Measurements from ENCODE around the gene SAP30L.

Gene SAP30L

GRCh38 chr5:154421868-154422267 is 23.9 kb upstream of the SAP30L start:
- DNase-seq (ENCODE audit: low read depth): no peak

- no peak for DNase-seq (ENCODE audit: low read depth)
Observed at GRCh38 chr5:154422298-154422697, 23.5 kb upstream of the SAP30L start.

DNA sequence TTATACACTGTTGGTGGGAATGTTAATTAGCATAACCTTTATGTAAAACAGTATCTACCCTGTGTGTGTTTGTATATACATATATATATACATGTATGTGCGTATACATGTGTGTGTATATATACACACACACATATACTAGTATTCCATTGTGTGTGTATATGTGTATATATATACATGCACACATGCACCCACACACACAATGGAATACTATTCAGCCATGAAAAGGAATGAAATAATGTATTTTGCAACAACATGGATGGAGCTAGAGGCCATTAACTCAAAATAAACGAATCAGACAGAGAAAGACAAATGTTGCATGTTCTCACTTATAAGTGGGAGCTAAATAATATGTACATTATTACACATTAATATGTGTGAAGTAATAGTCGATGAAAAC is 17.6 kb upstream of the SAP30L start:
- no peak for DNase-seq (ENCODE audit: low read depth)

GRCh38 chr5:154429341-154429740 is 16.5 kb upstream of the SAP30L start:
- DNase-seq (ENCODE audit: low read depth): no peak

DNA sequence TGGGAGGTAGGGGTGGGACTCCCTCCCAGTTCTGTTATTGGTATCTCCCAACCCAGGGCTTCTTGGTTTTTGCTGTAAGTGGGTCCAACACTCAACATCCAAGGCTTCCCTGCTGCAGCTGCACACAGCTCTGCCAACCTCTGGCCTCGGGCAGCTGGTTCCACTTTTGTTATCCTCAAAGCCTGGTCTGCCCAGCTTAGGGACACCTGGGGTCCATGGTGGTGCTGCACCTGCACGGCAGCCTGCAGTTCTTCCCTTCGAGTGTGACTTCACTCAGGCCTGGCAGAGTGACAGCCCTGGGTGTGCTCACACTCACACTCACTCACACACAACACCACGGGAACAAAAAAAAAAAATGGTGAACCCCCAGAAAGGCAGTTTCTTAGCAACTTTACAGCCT is 15.3 kb upstream of the SAP30L start:
- DNase-seq (ENCODE audit: low read depth): no peak

DNA sequence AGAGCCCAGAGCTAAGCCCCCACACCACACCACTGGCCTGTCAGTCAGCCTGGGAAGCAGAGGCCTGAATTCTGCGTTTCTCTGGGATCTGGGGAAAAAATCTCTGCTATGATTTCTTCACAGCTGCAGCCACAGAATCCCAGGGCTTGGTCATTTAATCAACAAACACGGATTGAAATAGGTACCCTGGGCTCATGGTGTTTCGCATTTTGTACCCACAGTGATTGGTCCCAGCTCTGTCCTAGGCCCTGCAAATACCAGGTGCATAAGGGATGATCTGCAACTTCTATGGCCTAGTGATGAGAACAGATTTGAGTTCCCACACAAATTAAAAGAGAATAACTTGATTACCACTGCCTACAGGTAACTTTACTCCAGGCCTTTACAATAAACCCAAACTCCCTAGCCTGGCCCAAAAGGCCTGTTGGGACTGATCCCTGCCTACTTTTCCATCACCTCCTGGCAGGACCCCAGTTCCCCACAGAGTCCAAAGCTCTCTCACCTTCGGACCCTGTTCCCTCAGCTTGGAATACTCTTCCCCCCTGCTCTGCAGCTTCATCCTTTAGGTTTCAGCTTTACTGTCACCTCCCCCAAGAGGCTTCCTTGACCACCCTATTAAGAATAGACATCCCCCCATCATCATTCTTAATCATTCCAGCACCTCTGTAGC is 14.7 kb upstream of the SAP30L start:
- no peak for DNase-seq (ENCODE audit: low read depth)

DNA sequence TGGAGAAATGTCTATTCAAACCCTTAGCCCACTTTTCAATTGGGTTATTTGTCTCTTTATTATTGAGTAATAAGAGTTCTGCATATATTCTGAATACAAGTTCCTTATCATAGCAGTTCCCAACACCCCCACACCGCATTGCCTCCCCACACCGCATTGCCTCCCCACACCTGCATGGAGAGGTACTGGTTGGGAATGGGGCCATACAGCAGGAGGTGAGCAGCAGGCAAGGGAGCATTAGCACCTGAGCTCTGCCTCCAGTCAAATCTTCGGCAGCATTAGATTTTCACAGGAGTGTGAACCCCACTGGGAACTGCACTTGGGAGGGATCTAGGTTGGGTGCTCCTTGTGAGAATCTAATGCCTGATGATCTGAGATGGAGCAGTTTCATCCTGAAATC is 10.6 kb upstream of the SAP30L start:
- no peak for DNase-seq (ENCODE audit: low read depth)

GRCh38 chr5:154437281-154437965 is 8.4 kb upstream of the SAP30L start:
- no peak for DNase-seq (ENCODE audit: low read depth)

GRCh38 chr5:154440540-154440939 is 5.3 kb upstream of the SAP30L start:
- DNase-seq (ENCODE audit: low read depth): no peak

DNA sequence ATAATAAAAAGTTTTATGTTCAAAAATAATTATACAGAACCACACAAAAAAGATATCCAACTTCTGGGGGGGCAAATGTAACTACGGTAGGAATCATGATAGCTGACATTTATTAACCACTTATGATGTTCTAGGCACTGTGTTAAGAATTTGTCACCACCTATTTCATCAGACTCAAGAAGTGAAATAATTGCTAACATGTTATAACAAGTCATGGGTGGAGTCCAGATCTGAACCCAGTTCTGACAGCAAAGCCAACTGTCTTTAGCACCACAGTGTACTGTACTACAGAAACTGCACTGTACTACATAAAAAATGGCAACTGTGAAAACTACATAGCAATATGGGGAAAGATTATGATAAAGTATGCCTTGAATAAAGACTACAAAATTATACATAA is 3.0 kb upstream of the SAP30L start:
- no peak for DNase-seq (ENCODE audit: low read depth)

GRCh38 chr5:154444556-154445421 is 1.0 kb upstream of the SAP30L start:
- peak; percentile 1 for DNase-seq (ENCODE audit: low read depth)

DNA sequence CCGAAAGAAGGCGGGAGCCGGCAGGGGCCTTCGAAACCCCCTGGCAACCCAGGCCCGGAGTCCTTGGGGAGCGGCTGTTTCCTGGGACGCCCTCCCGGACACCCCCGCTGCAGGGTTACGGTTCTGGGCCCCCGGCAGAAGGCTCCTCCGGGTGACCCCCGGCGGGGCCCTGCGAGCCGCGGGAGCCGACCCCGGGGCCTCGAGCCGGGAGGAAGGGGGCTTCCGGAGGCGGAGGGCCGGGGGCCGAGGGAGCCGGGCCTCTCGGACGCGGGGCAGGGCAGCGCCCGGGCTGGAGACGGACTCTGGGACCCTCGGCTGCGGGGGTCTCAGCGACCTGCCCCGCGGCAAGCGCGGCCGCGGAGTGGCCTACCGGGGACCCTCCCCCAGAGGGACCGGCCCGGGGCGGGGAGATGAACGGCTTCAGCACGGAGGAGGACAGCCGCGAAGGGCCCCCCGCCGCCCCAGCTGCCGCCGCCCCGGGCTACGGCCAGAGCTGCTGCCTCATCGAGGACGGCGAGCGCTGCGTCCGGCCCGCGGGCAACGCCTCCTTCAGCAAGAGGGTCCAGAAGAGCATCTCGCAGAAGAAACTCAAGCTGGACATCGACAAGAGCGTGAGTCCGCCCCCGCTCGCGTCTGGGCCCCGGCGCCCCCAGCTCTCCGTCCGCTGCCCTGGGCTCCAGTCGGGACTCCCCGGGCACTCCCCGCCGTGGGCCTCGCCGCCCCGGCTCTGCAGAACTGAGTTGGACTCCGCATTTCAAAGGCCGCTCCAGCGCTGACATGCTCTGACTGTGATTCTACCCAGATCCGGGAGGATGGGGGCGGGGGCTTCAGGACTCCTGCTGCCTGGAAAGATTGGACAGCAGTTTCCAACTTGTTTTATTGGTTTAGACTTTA is 645 bp downstream of the SAP30L start:
- DNase-seq (ENCODE audit: low read depth): peak; percentile 8

GRCh38 chr5:154447089-154447725 is 1.4 kb downstream of the SAP30L start:
- DNase-seq (ENCODE audit: low read depth): no peak

DNA sequence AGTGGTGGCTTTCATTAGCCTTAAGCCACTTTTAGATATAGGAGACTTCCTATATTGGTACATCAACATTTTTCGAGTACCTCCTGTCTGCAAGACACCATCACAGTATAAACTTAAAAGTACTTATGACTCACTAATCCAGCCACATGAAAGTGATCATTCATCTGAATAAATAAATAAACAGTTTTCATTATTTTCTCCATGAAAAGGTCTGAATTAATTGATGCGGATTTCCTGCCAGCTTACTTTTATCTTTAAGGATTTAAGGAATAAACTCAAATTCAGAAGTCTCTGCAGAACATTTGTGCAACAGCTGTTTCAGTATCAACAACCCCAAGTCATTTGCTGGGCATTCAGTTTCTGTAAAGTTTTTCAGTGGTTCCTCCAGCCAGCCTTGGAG is 4.0 kb downstream of the SAP30L start:
- no peak for DNase-seq (ENCODE audit: low read depth)

DNA sequence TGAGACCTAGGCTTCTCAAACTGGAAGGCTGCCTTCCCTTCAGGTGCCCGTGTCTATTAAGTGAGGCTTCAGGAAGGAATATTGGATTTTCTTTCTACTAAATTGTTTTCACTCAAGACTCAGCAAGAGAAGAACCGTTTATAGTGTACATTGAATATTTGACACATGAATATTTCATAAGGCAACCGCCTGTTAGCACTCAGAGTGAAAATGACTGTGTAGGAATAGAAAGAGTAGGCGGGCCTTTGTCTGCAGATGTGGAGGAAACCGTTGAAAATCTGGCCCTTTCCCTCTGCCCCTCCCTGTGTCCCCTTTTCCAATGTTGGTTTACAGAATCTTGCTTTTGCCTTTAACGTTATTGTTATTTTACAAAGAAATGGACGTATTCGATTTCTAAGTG is 6.2 kb downstream of the SAP30L start:
- no peak for DNase-seq (ENCODE audit: low read depth)

DNA sequence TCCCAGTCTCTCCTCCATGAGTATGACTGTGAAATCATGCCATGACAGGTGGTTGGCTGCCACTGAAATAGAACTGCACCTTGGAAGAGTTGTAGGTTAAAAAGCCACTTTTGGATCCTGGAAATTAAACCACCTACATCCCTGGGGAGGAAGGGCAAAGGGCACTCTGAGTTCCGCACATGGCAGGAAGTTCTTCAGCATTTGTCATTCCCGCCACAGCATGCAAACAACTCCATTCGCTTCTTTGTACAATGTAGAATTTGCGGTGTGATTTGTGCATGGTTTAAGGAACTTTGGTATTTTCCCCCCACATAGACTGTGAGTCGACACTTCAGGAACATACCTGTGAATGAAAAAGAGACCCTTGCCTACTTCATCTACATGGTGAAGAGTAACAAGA is 9.8 kb downstream of the SAP30L start:
- no peak for DNase-seq (ENCODE audit: low read depth)

DNA sequence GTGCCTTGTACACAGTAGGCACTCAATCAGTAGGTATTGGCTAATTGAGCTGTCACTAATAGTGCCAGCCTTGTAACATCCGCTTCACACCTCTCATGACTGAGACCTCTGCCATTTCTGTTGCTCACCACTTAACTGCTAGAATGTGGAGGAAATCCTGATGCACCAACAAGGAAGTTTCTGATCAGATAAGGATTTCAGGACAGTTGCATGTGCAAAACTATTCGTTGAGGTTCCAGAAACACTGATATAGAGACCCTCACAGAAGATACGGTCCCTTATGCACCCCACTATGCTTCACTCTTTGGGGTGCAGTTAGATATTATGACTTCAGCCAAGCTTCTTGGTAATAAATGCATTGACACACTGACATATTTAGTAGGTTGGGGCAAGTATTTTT is 10.7 kb downstream of the SAP30L start:
- no peak for DNase-seq (ENCODE audit: low read depth)

DNA sequence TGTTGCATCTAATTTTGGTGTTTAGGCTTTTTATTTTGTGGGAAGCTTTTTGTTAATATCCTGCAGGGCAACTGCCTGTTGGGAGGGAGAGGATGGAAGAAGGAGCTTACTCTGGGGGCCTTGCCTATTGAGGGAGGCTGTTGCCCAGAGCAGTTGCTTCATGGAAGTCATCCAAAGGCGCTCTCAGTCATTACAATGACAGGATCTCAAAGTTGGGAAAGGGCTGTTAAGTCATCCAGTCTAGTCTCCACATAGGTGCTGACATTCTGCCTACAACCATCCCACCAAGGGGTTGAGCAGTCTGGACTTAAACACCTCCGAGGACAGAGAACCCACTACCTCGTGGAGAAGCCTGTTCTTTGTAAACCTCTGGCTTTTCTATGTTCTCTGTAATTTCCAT is 13.2 kb downstream of the SAP30L start:
- DNase-seq (ENCODE audit: low read depth): no peak

GRCh38 chr5:154460172-154460571 is 14.4 kb downstream of the SAP30L start:
- DNase-seq (ENCODE audit: low read depth): no peak

DNA sequence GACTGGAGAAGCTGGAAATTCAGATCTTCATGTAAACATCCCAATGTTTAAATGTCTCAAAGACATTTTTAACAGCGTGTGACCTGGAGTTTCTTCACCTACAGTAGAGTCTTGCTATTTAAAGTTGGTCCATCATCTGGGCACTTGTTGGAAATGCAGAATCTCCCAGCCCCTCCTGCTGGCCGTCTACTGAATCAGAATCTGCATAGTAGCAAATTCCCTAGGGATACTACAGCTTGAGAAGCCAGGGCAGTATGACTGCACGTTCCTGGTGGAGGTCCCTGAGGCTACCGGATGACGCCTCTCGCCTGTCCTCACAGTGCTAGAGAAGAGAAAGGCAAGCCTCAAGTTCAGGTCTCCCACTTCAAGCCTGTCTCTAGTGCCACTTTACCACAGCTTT is 15.7 kb downstream of the SAP30L start:
- DNase-seq (ENCODE audit: low read depth): no peak

GRCh38 chr5:154464438-154464837 is 18.6 kb downstream of the SAP30L start:
- DNase-seq (ENCODE audit: low read depth): no peak

- DNase-seq (ENCODE audit: low read depth): no peak
Observed at GRCh38 chr5:154465169-154465568, 19.4 kb downstream of the SAP30L start.
